ENCODE measurements around the gene CACNA1H. TPM values are rescaled to one million over a fixed set of nuclear protein-coding genes. Genes with fewer than 3 reads are reported as not detected.
A peak's percentile ranks its signal among the peaks of the same experiment; 100 is the strongest.

Gene CACNA1H
- total RNA-seq, 4 donors from 2014 or later = 6.8 to 94.5 (median 27.6) TPM

DNA sequence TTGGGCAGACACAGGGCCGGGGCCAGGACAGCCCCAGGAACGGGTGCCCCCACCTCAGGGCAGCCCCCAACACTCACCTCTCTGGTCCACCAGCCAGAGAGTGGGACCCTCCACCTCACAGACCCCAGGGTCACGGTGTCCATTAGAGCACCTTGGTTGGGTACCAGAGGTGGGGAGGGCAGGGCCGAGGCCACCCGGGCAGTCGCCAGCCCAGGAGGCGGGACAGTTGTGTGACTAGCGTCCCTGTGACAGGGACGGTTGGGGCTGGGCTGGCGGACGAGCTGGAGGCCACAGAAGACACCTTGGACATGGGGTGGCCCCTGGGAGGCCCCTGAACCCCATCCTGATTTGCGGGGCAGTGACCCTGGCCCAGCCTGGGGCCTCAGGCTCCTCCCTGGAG lies 45.2 kb upstream of the CACNA1H start:
- Histone ChIP-seq H3K4me3 (no peak overlapping the region), H3K36me3 (no peaks in the 10 kb centered on the region), H3K27me3 (peaks cover 7 to 14% of the 10 kb centered on the region in 2 donors), H3K27ac (no peak overlapping the region), H3K9me3 (no peaks in the 10 kb centered on the region), H3K4me1 (peaks cover 0 to 3% of the 10 kb centered on the region in 2 donors)
- intact Hi-C loops (cut with DNase I; ENCODE audit: low total_unique reads) = no loop called here
- DNase-seq = no peak
- TF ChIP-seq POLR2A (IDR thresholded peaks at IDR 0.05) = no peak
- TF ChIP-seq, protein P1, sequence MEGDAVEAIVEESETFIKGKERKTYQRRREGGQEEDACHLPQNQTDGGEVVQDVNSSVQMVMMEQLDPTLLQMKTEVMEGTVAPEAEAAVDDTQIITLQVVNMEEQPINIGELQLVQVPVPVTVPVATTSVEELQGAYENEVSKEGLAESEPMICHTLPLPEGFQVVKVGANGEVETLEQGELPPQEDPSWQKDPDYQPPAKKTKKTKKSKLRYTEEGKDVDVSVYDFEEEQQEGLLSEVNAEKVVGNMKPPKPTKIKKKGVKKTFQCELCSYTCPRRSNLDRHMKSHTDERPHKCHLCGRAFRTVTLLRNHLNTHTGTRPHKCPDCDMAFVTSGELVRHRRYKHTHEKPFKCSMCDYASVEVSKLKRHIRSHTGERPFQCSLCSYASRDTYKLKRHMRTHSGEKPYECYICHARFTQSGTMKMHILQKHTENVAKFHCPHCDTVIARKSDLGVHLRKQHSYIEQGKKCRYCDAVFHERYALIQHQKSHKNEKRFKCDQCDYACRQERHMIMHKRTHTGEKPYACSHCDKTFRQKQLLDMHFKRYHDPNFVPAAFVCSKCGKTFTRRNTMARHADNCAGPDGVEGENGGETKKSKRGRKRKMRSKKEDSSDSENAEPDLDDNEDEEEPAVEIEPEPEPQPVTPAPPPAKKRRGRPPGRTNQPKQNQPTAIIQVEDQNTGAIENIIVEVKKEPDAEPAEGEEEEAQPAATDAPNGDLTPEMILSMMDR (IDR thresholded peaks at IDR 0.05) = no peak

DNA sequence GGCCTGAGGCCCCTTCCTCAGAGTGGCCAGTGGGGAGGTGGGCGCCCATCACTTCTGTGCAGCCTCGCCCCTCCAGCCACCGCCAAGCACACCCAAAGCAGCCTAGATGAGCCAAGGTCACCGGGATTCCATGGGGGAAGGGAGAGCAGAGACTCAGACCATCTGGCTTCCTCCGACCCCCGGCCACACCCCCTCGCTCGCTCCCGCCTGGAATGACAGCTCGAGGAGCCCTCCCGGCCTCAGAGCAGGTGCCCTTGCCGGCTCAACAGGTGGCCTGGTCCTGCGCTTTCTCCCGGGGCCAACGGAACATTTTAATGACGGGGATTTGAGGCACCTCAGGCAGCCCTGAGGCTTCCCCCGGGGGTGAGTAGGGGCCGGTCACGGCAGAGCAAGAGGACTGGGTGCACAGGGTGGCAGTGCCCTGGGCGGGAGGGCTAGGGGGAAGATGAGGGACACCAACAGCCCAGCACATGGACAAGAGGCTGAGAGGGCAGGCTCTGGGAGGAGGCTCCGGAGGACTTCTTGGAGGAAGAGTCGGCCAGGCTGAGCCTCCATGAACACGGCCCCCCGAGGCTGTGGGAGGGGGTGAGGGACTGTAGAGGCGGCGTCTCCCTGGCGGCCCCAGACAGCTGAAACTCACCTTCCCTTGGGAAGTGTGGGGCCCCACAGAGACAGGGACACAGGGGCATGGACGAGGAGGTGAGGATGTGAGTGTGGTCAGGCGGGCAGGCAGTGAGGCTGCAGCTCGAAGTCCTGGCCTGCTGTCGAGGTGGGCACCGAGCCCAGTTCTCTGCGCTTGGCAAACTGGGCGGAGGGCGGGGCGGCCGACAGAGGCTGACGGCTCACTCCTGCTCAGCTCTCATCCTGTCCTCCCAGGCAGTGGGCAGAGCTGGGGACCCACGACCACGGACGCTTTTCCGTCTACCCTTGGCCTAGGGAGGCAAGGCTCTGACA lies 44.3 kb upstream of the CACNA1H start:
- no peaks in the 10 kb centered on the region for H3K9me3 ChIP-seq
- no peak overlapping the region for H3K4me3 ChIP-seq
- DNase-seq = peak; percentile 55 to 74
- H3K36me3 ChIP-seq = no peaks in the 10 kb centered on the region
- no peak for TF ChIP-seq POLR2A (IDR thresholded peaks at IDR 0.05)
- TF ChIP-seq, protein P1 (IDR thresholded peaks at IDR 0.05) = no peak
- intact Hi-C loops (cut with DNase I; ENCODE audit: low total_unique reads) = no loop called here
- no peaks in the 10 kb centered on the region for H3K4me1 ChIP-seq
- no peak overlapping the region for H3K27ac ChIP-seq
- peaks cover 7 to 8% of the 10 kb centered on the region in 2 donors for H3K27me3 ChIP-seq

DNA sequence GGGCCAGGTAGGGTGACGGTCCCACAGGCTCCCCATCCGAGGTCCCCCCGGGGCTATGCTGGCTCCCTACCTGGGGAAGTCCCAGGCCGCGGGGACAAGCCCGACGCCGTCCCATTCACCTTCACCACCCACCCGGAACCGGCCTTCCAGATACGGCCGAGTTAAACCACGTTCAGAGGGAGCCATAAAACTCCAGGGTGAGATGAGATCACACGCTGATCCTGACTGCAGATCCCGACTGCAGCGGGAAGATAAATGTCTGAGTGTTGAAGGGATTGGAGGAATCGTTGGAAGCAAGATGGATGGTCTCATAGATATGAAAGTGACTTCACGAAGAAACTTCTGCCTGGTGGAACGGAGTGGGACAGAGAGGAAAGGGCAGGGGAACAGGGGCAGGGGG lies 43.3 kb upstream of the CACNA1H start:
- no peak for DNase-seq
- H3K27ac ChIP-seq = no peak overlapping the region
- intact Hi-C loops (cut with DNase I; ENCODE audit: low total_unique reads) = no loop called here
- no peaks in the 10 kb centered on the region for H3K36me3 ChIP-seq
- no peaks in the 10 kb centered on the region for H3K4me1 ChIP-seq
- TF ChIP-seq POLR2A (IDR thresholded peaks at IDR 0.05) = no peak
- TF ChIP-seq, protein P1 (IDR thresholded peaks at IDR 0.05) = no peak
- H3K4me3 ChIP-seq = no peak overlapping the region
- H3K27me3 ChIP-seq = peaks cover 7 to 8% of the 10 kb centered on the region in 2 donors
- H3K9me3 ChIP-seq = no peaks in the 10 kb centered on the region

DNA sequence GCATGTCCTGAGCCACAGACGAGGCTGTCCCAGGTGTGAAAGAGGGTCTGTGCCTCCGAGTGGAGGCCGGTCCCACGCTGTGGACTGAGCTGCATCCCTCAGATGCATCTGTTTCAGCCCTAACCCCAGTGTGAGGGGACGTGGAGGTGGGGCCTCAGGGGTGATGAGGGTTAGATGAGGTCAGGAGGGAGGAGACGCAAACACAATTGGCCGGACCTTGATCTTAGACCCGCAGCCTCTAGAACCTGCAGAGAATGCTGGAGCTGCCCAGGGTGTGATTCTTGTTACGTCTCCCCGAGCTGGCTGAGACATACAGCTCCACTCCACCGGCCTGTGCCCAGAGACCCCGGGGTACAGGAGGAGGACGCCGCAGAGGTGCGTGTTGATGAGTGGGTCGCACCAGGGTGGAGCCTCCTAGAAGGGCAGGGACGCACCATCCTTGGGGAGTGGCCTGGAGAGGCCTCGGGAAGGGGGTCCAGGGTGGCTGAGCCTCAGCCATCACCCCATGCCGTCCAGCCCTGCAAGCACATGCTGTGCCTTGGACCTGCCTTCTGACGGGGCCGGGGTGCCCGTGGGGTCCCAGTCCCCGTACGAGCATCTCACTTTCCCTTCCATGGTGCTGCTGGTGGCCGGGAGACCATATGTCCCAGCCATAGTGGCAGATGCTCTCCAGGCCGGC lies 40.3 kb upstream of the CACNA1H start:
- no peak for DNase-seq
- H3K36me3 ChIP-seq = no peaks in the 10 kb centered on the region
- H3K27ac ChIP-seq = no peak overlapping the region
- H3K4me1 ChIP-seq = no peaks in the 10 kb centered on the region
- intact Hi-C loops (cut with DNase I; ENCODE audit: low total_unique reads) = no loop called here
- no peak overlapping the region for H3K4me3 ChIP-seq
- H3K27me3 ChIP-seq = peaks cover 4 to 8% of the 10 kb centered on the region in 2 donors
- no peaks in the 10 kb centered on the region for H3K9me3 ChIP-seq
- no peak for TF ChIP-seq POLR2A (IDR thresholded peaks at IDR 0.05)
- TF ChIP-seq, protein P1 (IDR thresholded peaks at IDR 0.05) = no peak

DNA sequence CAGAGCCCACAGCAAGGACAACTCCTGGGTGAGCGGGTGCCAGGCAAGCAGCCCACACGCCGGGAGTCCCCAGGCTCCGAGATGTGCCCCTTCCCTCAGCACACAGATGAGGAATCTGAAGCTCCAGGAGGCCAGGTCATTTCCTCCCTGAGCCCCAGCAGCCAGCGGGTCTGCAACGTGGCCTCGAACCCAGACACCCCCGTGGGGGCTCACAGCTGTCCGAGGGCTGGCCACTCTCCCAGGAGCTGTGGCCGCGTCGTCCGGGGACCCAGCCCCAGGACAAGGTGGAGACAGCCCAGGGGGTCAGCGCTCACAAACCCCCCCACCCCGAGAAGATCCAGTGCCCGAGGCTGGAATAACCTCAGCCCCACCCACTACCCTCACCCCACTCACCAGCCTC lies 39.4 kb upstream of the CACNA1H start:
- TF ChIP-seq, protein P1 (IDR thresholded peaks at IDR 0.05) = no peak
- TF ChIP-seq POLR2A (IDR thresholded peaks at IDR 0.05) = no peak
- H3K36me3 ChIP-seq = no peaks in the 10 kb centered on the region
- H3K4me3 ChIP-seq = no peak overlapping the region
- H3K9me3 ChIP-seq = no peaks in the 10 kb centered on the region
- intact Hi-C loops (cut with DNase I; ENCODE audit: low total_unique reads) = no loop called here
- no peak overlapping the region for H3K27ac ChIP-seq
- H3K27me3 ChIP-seq = peaks cover 0 to 1% of the 10 kb centered on the region in 2 donors
- no peak for DNase-seq
- H3K4me1 ChIP-seq = no peaks in the 10 kb centered on the region

All from uterus (tissue), 4 donors.